ENCODE measurements around the gene OR51I1. TPM values are rescaled to one million over a fixed set of nuclear protein-coding genes. Genes with fewer than 3 reads are reported as not detected.

The OR51I1 gene
- not detected for polyA plus RNA-seq (2012; ENCODE audit: missing spikeins)

- FAIRE-seq = no peak
- TF ChIP-seq POLR2A (IDR thresholded peaks at IDR 0.05; ENCODE audit: low read depth, low read length) = no peak
- no peak for TF ChIP-seq TAF1 (IDR thresholded peaks at IDR 0.05; ENCODE audit: borderline replicate concordance, low read depth, low read length)
- no peak for TF ChIP-seq POLR2AphosphoS5 (IDR thresholded peaks at IDR 0.05; ENCODE audit: low read depth, low read length)
- no peak for DNase-seq (ENCODE audit: insufficient read length)
Measured at GRCh38 chr11:5441414-5441813, at the start of gene OR51I1. OR51I1 (minus strand) TSS chr11:5441514; CDS start chr11:5441514, 0 bp downstream.

- TF ChIP-seq TAF1 (IDR thresholded peaks at IDR 0.05; ENCODE audit: borderline replicate concordance, low read depth, low read length) (no peak), POLR2A (IDR thresholded peaks at IDR 0.05; ENCODE audit: low read depth, low read length) (no peak), POLR2AphosphoS5 (IDR thresholded peaks at IDR 0.05; ENCODE audit: low read depth, low read length) (no peak)
- no peak for DNase-seq (ENCODE audit: insufficient read length)
- no peak for FAIRE-seq
Measured at GRCh38 chr11:5489576-5490357, 48.5 kb upstream of the OR51I1 start.

- TF ChIP-seq POLR2A (IDR thresholded peaks at IDR 0.05; ENCODE audit: low read depth, low read length) = no peak
- no peak for TF ChIP-seq POLR2AphosphoS5 (IDR thresholded peaks at IDR 0.05; ENCODE audit: low read depth, low read length)
- TF ChIP-seq TAF1 (IDR thresholded peaks at IDR 0.05; ENCODE audit: borderline replicate concordance, low read depth, low read length) = no peak
- FAIRE-seq (no peak), DNase-seq (ENCODE audit: insufficient read length) (no peak)
Measured at GRCh38 chr11:5488798-5489399, 47.6 kb upstream of the OR51I1 start.

- DNase-seq (ENCODE audit: insufficient read length) (no peak), FAIRE-seq (no peak)
- TF ChIP-seq POLR2A (IDR thresholded peaks at IDR 0.05; ENCODE audit: low read depth, low read length) = no peak
- no peak for TF ChIP-seq TAF1 (IDR thresholded peaks at IDR 0.05; ENCODE audit: borderline replicate concordance, low read depth, low read length)
- TF ChIP-seq POLR2AphosphoS5 (IDR thresholded peaks at IDR 0.05; ENCODE audit: low read depth, low read length) = no peak
Measured at GRCh38 chr11:5488385-5488784, 47.1 kb upstream of the OR51I1 start, which contains the start of gene OR52D1. OR52D1 (plus strand) TSS chr11:5488685; CDS start chr11:5488707, 22 bp downstream.

GRCh38 chr11:5486421-5486820 lies 45.1 kb upstream of the OR51I1 start:
- FAIRE-seq = no peak
- TF ChIP-seq TAF1 (IDR thresholded peaks at IDR 0.05; ENCODE audit: borderline replicate concordance, low read depth, low read length) = no peak
- DNase-seq (ENCODE audit: insufficient read length) = no peak

GRCh38 chr11:5486003-5486402 lies 44.7 kb upstream of the OR51I1 start:
- DNase-seq (ENCODE audit: insufficient read length) = no peak
- FAIRE-seq = no peak
- TF ChIP-seq TAF1 (IDR thresholded peaks at IDR 0.05; ENCODE audit: borderline replicate concordance, low read depth, low read length) = no peak
- TF ChIP-seq POLR2A (IDR thresholded peaks at IDR 0.05; ENCODE audit: low read depth, low read length) = no peak
- TF ChIP-seq POLR2AphosphoS5 (IDR thresholded peaks at IDR 0.05; ENCODE audit: low read depth, low read length) = no peak

GRCh38 chr11:5476186-5476819 lies 35.0 kb upstream of the OR51I1 start:
- DNase-seq (ENCODE audit: insufficient read length) (peak; percentile 13), FAIRE-seq (peak; percentile 91)
- no peak for TF ChIP-seq TAF1 (IDR thresholded peaks at IDR 0.05; ENCODE audit: borderline replicate concordance, low read depth, low read length)

GRCh38 chr11:5473921-5474320 lies 32.6 kb upstream of the OR51I1 start:
- TF ChIP-seq TAF1 (IDR thresholded peaks at IDR 0.05; ENCODE audit: borderline replicate concordance, low read depth, low read length) (no peak), POLR2A (IDR thresholded peaks at IDR 0.05; ENCODE audit: low read depth, low read length) (no peak), POLR2AphosphoS5 (IDR thresholded peaks at IDR 0.05; ENCODE audit: low read depth, low read length) (no peak)
- DNase-seq (ENCODE audit: insufficient read length) = no peak
- FAIRE-seq = no peak

- DNase-seq (ENCODE audit: insufficient read length) (no peak), FAIRE-seq (no peak)
- TF ChIP-seq POLR2A (IDR thresholded peaks at IDR 0.05; ENCODE audit: low read depth, low read length) (no peak), POLR2AphosphoS5 (IDR thresholded peaks at IDR 0.05; ENCODE audit: low read depth, low read length) (no peak), TAF1 (IDR thresholded peaks at IDR 0.05; ENCODE audit: borderline replicate concordance, low read depth, low read length) (no peak)
Measured at GRCh38 chr11:5467527-5467926, 26.2 kb upstream of the OR51I1 start.

- DNase-seq (ENCODE audit: insufficient read length) (no peak), FAIRE-seq (no peak)
- no peak for TF ChIP-seq POLR2A (IDR thresholded peaks at IDR 0.05; ENCODE audit: low read depth, low read length)
- no peak for TF ChIP-seq POLR2AphosphoS5 (IDR thresholded peaks at IDR 0.05; ENCODE audit: low read depth, low read length)
- TF ChIP-seq TAF1 (IDR thresholded peaks at IDR 0.05; ENCODE audit: borderline replicate concordance, low read depth, low read length) = no peak
Measured at GRCh38 chr11:5460983-5461621, 19.8 kb upstream of the OR51I1 start.

GRCh38 chr11:5449432-5449831 lies 8.1 kb upstream of the OR51I1 start:
- FAIRE-seq (no peak), DNase-seq (ENCODE audit: insufficient read length) (no peak)
- TF ChIP-seq TAF1 (IDR thresholded peaks at IDR 0.05; ENCODE audit: borderline replicate concordance, low read depth, low read length) (no peak), POLR2AphosphoS5 (IDR thresholded peaks at IDR 0.05; ENCODE audit: low read depth, low read length) (no peak), POLR2A (IDR thresholded peaks at IDR 0.05; ENCODE audit: low read depth, low read length) (no peak)
